GM21390 (cell line): Measurements from ENCODE around the gene ZNF750.

Source experiments
- ATAC-seq: cut with Tn5 transposase; IDR thresholded peaks from one replicate; pipeline ENCODE4 v1.9.1; 2021; ENCODE audit not compliant: unreplicated experiment

The ZNF750 gene

DNA sequence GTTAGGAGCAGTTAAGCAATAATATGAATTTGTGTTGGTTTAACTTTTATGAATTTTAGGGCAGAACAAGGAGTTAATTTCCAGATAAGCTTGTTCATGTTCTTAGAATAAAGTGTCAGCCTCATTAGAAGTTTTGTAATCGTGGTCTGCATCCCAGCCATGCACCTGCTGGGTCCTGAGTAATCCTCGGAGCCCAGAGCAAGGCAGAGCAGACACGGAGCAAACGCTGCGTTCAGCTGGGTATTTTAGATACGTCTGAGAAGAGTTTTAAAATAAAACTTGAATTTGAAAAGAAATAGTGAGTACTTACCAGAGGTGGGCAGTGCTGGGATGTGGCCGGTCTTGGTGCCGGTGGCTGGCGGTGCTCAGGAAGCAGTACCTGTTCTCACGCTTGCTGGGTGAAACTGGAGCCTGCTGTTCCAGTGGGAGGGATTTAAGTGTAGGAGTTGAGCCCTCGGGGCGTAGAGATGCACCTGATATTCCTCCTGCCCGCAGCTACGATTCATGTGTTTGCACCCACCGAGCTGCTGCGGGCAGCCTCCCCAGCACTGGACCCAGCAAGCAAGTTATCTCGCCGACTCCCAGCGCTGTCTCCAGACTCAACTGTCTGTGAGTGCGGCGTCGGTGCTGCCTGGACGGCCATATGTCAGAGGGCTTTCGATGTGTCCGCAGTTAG is at the start of gene ZNF750:
Gene ZNF750 (minus strand): TSS at position 406 of the 676 bp plus-strand sequence. CDS start 7,568 bp downstream, outside the sequence.
- no peak for ATAC-seq

DNA sequence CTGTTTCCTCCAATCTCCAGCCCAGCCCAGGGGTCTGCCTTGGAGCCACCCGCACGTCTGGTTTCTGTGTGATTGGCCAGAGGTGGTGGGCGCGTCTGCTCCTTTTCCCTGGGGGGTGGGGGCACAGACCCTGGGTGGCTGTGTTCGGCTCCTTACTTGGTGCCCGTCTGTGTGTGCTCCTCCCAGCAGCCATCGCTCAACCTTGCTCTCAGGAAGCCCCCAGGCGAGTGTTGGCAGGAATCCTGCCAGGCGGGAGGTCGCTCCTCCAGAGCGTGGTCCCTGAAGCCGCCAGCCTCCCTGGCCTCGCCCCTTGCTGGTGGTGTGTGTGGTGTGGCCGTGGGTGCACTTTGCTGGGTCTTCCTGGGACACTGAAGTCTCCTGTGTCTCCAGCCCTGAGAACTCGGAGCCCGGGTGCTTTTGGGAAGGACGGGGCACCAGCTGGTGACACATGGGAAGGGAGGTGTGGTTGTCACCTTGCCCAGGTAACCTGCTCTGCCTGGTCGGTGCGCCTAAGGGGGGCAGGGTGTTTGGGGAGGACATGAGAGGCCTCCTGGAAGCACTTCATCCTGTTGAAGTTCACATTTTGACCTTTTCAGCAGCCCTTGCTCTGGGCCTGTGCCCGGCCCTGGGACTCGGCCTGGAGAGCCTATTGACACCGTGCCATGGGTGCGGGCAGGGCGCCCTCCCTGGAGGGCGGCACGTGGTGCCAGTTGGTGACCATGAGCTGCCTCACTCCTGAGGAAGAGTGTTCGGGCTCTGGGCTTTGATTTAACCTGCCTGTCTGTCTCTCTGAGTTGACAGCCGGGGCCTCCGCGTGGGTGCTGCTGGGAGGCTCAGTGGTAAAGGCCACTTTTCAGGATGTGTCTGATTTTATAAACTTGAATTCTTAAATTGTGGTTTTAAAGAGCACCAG is 49.0 kb upstream of the ZNF750 start:
- ATAC-seq, result no peak

DNA sequence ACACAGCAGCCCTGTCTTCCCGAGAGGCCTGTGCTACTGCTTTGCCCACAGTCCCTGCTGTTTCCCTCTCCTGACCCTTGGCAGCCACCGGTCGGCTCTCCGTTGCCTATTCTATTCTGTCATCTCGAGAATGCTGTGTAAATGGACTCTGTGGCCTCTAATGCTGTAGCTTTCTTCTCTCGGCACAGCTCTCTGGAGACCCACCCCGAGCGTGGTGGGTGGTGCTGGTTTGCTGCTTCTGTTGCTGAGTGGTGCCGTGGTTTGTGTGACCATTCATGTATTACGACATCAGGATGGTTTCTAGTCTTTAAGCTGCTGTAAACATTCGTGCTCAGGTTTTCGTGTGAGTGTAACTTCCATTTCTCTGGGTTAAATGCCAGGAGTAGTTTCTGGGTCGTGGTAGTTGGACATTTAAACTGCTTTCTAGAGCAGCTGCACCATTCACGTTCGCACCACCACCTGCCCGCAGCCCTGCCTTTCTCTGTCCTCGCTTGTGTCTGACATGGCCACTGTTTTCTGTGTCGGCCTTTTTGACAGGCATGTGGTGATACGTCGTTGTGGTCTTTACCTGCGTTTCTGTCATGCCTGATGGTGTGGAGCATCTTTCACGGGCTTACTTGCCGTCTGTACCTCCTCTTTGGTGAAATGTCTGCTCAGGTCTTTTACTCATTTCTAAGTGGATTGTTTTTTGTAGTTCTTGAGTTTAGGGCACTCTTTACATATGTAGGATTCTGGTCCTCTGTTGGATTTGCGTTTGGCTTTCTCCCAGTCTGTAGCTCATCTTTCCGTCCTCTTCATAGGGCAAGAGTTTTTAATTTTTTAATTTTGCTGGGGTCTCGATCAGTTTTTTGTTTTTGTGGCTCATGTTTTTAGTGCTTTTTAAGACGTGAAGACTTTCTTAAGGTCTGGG is 47.7 kb upstream of the ZNF750 start:
- no peak for ATAC-seq

DNA sequence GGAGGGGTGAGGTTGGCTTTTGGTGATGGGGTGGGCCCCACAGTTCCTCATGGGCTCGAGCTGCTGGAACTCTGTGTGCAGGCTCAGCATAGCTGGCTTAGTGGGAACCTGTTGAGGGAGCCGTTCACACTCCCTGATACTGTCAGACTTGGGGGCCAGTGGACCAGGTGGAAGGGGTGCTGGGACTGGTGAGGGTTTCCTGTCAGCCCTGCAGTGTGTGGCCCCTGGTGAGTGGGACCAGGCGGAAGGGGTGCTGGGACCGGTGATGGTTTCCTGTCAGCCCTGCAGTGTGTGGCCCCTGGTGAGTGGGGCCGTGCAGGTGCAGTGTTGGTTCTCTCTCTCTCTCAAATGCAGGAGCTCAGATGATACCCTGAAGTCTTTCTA is 45.1 kb upstream of the ZNF750 start:
- no peak for ATAC-seq

DNA sequence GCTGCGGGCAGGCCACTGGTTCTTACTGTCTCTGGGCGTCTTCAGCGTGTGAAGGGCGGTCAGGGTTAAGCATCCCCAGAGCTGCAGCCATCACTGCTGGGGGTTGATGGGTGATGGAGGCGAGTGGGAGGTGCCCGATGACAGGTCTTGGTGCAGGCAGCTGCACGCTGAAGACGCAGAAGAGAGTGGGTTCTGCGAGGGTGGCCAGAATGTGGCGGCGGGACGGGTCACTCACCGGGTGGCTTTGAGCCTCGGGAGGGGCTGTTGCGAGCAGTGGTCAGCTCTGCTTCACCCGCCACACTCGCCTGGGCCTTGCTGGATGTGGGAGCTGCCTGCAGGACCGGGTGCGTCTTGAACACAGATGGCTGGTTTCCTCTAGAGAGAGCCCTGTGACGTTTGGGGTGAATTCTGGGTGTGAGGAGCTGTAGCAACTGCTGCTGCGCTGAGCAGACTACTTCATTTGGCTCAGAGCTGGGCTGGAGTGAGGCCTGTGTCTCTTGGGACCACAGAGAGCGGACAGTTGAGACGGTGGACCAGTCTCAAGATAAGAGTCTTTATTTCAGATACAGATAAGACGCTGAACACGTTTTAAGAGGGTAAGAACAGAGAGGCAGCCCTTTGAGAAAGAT is 44.6 kb upstream of the ZNF750 start:
- no peak for ATAC-seq

DNA sequence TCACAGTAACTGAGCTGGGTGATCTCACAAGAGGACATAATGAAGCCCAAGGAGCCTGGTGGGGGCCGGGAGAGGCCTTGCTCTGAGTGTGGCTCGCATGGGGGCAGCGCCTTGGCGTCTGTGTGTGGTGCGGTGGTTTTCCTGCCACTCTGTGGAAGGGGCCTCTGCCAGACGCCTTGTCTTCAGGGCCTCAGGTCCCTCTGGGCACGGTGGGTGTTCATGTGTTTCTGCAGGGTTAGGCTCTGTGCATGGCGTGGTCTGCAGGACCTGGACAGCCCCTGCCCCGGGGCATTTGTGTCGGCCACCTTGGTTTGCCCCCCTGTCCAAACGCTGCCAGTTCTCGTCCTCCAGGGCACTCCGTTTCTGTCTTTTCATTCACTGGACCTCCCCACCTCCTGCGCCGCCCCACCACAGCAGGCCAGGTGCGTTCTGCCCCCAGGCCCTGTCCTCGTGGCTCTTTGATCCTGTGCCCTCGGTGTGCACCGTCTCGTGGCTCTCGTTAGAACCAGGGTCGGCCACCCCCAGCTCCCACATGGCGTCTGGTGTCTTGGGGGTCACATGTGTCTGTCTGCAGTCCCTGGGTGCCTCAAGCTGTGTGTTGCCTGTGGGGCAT is 43.7 kb upstream of the ZNF750 start:
- ATAC-seq, result no peak

DNA sequence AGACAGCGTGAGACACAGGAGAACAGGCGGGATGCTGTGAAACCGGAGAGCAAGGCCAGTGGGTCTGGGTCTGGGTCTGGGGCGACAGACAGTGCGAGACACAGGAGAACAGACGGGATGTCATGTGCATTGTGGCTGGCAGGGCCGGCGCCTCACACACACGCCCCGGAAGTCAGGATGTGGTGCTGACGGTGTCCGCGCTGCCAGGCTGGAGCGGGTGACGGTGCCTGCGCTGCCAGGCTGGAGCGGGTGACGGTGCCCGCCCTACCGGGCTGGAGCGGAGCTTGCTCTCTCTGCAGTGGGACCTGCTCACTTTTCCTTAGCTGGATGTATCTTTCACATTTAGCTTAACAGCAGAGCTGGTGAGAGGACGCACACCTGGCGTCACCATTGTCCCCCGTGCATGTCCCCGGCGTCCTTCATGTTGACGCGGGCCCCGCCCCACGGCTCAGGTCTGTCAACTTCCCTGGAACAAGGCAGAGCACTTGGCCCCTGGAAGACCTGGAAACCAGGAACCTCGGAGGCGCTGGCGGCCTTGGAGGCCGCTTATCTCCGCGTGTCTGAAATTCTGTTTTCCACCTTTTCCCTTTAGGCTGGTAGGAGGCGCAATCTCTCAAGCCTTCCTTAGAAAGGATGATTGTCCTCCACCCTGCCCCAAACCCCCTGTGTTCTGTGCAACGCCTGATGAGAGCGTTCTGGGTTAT is 43.0 kb upstream of the ZNF750 start:
- no peak for ATAC-seq

DNA sequence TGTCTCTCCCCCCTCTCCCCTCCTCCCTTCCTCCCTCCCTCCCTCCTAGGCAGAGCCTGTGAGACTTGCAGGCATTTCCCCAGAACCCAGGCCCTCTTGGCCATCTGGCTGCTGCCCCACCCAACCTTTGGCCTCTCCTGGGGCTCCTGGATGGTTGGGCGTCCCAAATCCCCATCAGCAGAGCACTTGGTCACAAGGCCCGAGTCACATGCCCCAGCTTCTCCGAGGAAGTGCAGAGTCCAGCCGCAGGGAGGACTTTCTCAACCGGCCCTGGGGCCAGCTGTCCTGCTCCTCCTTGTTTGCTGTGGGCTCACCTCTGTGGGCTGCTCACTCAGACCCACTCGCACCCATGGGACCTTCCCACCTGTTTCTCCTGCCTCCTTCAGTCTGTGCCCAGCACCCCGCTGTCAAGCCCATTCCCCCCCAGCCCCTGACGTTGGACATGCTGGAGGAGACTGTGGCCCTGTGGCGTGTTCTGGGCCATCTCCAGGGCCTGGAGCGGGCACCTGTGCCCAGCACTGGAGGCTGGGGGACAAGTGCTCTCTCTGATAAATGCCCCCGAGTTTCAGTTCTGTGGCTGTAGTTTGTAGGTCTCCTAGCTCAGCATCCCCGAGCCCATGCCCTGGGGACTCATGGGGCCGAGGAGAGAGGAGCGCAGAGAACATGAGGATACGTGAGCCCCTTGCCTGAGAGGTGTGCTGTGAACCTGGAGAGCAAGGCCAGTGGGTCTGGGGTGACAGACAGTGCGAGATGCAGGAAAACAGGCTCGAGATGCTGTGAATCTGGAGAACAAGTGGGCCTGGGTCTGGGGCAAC is 42.3 kb upstream of the ZNF750 start:
- ATAC-seq, result no peak

DNA sequence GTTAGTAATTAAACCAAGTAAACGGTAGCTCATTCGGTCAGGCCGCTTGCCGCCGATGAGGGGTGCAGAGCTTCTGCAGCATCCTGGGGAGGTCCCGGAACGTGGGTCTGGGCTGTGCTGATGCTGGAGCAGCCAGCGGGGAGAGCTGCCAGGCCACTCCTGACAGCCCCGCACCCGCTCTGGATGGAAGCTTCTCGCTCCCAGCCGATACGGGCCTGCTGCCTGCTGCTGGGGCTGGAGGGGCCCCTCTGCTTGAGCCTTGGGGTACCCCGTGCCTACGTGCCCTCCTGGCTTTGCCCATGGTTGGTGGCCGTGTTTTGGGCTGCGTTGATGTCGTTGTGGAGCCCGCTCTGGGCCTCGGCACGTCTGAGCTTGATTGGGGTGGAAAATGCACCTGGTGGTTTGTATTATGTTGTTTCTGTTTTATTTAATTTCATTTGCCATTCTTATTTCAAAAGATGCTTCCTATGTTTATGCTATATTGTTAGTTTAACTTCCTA is 41.6 kb upstream of the ZNF750 start:
- ATAC-seq, result no peak

DNA sequence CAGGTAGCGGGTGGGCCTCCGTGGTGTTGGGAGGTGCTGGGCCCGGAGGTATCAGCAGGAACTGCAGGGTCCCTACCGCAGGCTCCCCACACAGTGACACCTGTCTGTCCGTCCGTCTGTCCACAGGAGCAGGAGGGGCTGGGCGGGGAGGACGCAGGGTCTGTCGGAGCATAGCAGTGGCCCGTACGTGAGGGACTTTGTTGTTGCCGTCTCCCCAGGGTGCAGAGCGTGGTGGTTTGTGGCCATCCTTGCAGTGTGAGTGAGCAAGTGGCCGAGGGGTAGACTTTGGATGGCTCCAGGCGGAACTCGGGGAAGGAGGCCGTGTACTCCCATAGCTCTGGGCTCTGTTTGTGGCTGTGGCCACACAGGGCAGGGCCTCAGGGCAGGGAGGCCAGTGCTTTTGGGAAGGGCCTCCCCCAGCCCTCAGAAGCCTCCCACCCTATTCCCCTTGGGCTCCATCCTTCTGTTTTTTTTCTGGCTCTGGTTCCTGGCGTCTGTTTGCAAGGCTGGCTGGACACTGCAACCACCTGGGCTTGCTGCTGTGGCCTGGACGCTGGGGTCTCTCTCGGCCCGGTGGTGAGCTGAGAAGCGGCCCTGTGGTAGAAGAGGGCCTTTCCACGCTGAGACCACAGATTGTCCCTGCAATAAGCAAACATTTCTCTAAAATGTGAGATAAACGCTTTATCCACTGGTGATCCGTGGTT is 41.0 kb upstream of the ZNF750 start:
- no peak for ATAC-seq

DNA sequence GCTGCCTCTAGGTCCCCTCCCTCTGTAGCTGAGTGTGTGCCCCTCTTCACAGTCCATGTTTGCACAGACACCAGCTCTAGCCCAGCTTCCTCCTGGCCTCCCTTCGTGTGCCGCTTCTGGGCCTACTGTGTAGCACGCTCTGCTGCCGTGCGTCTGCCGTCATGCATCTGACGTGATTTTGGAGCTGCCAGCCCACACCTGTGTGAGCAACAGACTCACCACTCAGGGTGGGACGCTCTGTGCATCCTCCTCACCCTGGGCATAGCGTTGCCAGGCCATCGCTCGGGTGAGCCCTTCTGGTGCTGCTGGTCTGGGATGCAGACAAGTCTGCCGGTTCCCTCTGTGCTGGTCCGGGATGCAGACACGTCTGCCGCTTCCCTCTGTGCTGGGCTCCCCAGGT is 39.4 kb upstream of the ZNF750 start:
- ATAC-seq, result no peak

DNA sequence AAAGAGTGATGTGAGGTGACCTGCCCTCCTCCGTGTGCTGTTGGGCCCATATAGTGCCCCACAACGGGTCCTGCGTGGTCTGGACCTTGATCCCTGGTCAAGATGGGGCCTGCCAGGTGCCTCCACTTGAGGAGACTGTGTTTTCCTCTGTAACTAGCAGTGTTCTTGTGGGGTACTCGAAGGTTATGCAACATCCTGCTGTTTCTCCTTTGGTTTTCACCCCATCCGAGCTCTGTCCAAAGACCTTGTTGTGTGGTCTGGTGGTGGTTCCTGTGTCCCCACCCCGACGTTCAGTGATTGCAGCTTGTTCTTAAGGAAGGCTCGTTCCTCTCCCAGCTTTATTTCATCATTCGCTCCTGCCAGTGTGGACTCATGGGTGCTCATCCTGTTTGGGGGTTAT is 38.7 kb upstream of the ZNF750 start:
- ATAC-seq, result no peak

DNA sequence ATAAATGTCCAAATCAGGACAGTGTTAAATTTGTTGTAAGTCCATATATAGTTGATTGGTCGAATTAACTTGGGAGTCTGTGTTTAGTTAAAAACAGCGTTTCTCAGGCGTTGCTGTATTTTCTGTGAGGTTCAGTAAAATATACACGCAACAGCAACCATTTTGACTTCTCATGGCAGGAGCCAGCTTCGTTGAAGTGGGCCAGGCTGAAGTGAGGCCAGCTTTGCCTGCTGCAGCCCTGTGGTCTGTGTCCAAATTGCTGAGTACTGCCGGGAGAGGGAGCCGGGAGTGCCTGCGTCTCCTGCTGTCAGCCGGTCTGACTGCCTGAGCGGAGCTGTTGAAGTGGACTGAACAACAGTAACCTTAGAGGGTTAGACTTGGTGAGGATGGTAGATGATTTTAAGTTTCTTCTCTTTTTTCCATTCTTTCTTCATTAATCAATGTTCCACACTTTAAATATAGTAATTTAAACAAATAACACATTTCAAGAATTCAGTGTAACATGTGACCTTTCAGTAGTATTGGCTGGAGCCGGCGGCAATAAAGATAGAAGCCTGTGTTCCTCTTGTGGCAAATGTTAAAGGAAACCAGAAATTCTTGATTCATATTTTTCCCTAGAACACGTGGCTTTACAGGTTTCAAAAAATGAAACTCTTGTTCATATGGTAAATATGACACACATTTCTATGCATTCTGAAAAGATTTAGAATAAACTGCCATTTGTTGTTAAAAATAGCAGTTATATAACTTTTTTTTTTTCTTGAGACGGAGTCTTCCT is 37.0 kb upstream of the ZNF750 start:
- ATAC-seq, result no peak

DNA sequence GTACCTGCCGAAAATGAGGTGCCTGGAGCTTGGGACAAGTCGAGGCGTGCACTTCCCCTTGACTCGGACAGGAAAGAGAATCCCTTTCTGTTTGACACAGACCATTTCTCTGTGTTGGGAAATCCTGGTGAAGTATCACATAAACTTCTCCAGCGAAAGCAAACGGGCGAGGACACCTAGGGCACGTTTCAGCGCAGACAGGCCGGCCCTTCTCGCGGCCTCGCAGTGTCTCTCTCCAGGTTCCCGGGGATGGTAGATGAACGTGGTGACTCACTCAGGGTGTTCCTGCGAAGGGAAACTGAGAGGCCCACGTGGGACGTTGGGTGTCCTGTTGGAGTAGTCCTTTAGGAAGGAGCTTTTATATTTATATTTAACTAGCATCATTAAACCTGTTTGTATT is 36.3 kb upstream of the ZNF750 start:
- no peak for ATAC-seq

DNA sequence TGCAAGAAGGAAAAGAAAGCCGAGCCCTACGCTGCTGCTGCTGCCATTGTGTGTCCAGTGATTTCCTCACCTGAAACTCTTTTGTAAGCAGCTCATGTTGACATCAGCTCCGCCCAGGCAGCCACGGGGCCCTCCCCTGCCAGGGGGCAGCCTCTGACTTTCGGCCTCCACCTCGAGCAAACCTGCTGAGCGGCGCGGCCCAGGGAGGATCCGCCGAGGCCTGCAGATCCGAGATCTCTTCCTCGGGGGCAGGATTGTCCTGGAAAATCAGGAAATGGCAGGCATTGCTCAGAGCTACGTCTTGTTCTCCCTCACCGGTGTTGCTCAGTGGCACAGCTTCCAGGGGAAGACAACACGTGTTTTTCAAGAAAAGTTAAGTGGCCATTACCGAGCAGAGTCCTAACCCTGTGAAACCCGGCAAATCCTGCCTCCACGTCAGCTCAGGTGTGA is 35.6 kb upstream of the ZNF750 start:
- ATAC-seq, result no peak

DNA sequence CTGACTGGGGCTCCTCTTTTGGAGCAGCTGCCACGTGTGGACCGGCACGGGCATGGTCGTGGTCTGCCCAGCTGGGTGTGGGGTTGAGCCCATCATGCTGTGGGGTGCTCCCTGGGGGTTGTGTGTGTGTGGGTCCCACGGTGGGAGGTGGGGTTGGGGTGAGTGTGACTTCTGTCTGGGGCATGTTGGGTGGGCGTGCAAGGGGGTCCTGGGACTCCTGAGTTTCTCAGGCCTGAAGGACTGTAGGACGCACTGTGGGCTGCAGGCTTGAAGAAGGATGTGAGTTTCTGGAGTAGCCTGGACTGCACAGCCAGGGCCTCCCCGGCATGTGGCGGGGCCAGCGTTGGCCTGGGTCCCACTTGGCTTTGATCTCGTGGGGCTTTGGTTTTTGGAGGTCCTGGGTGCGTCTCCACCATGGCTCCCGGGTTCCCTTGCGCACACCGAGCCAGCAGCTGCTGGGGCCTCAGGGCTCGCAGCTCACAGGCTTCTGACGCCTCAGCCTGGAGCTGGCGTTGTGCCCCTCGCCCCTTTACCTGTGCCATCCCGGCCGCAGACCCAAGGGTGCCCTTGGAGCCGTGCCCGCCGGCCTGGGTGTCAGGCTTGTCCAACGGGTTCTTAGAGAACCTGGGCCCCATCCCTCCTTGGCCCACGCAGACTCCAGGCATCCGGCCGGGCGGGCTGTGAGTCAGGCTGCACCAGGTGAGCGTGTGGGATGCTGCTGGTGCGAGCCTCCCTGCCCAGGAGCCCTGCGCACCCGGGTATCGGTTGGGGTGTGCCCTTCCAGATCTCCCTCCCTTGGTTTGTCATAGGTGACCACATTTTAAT is 34.4 kb upstream of the ZNF750 start:
- no peak for ATAC-seq
